PC-3 (cell line): Measurements from ENCODE around the gene MAN2A2. TPM values are rescaled to one million over a fixed set of nuclear protein-coding genes. Genes with fewer than 3 reads are reported as not detected.
A peak's percentile ranks its signal among the peaks of the same experiment; 100 is the strongest.

Experiments used
- ATAC-seq: fragments of 200-7000 bp; cut with Tn5 transposase; 2 replicates; pipeline ENCODE4 v1.9.1; 2020; ENCODE audit warnings: mild to moderate bottlenecking, moderate library complexity
- BruUV-seq: library from RNA; stranded (reverse); fragments of 400-500 nt; replicated peaks from 2 replicates; lab custom pipeline; 2021; lab: Mats Ljungman, UMichigan
- CTCF ChIA-PET: fragments of 300-600 bp; sonication (Branson Sonifier 250); formaldehyde crosslinking; loops from one replicate; lab custom pipeline; 2022; ENCODE audit warnings: antibody characterized with exemption; lab: Charles Lee
- POLR2A ChIA-PET: fragments of 300-600 bp; sonication (Branson Sonifier 250); formaldehyde crosslinking; loops from one replicate; lab custom pipeline; 2022; ENCODE audit warnings: antibody characterized with exemption; ENCODE audit not compliant: unreplicated experiment; lab: Charles Lee
- DNase-seq: peaks from one replicate; pipeline ENCODE4 v3.0.0-alpha.2; 2015
- H2AFZ ChIP-seq: fragments of 300-600 bp; sonication (generic); 2 replicates; pipeline ENCODE4 v1.6.0; 2016; ENCODE audit warnings: antibody characterized with exemption, low read length
- H3F3A ChIP-seq: fragments of 300-600 bp; sonication (generic); one replicate; pipeline ENCODE4 v1.6.0; 2017; ENCODE audit warnings: antibody characterized with exemption, low read length, control low read depth, mild to moderate bottlenecking; ENCODE audit not compliant: unreplicated experiment
- H3K27ac ChIP-seq: fragments of 300-600 bp; sonication (generic); 2 replicates; pipeline ENCODE4 v1.5.1; 2016; ENCODE audit warnings: mild to moderate bottlenecking, low read length
- H3K27me3 ChIP-seq: fragments of 300-600 bp; sonication (generic); 2 replicates; pipeline ENCODE4 v1.6.1; 2016; ENCODE audit warnings: low read length, mixed read lengths
- H3K36me3 ChIP-seq: fragments of 300-600 bp; sonication (generic); 2 replicates; pipeline ENCODE4 v1.6.1; 2016; ENCODE audit warnings: low read depth, mixed run types, low read length, mixed read lengths
- H3K4me1 ChIP-seq: fragments of 300-600 bp; sonication (generic); 2 replicates; pipeline ENCODE4 v1.5.1; 2016; ENCODE audit warnings: low read length; ENCODE audit not compliant: insufficient read depth
- H3K4me2 ChIP-seq: fragments of 300-600 bp; sonication (generic); 2 replicates; pipeline ENCODE4 v1.6.0; 2016; ENCODE audit warnings: low read length
- H3K4me3 ChIP-seq: fragments of 300-600 bp; sonication (generic); 2 replicates; pipeline ENCODE4 v1.5.1; 2016; ENCODE audit warnings: mild to moderate bottlenecking, low read length, mixed read lengths
- H3K79me2 ChIP-seq: fragments of 300-600 bp; sonication (generic); 2 replicates; pipeline ENCODE4 v1.6.1; 2017; ENCODE audit warnings: low read length, mixed read lengths
- H3K9ac ChIP-seq: fragments of 300-600 bp; sonication (generic); 2 replicates; pipeline ENCODE4 v1.6.0; 2016; ENCODE audit warnings: mild to moderate bottlenecking, low read length
- H3K9me2 ChIP-seq: fragments of 300-600 bp; sonication (generic); replicated peaks from 2 replicates; pipeline ENCODE4 v1.6.1; 2016; ENCODE audit warnings: mixed run types, low read length, mixed read lengths
- H3K9me3 ChIP-seq: fragments of 300-600 bp; sonication (generic); 2 replicates; pipeline ENCODE4 v1.6.1; 2016; ENCODE audit warnings: low read length, mixed read lengths
- H4K20me1 ChIP-seq: fragments of 300-600 bp; sonication (generic); 2 replicates; pipeline ENCODE4 v1.6.1; 2016; ENCODE audit warnings: low read length, mixed read lengths
- EZH2 ChIP-seq: fragments of 300-600 bp; sonication (generic); IDR thresholded peaks from one replicate; pipeline ENCODE4 v1.6.1; 2017; ENCODE audit warnings: antibody characterized with exemption, mild to moderate bottlenecking, low read length; ENCODE audit not compliant: unreplicated experiment
- EZH2phosphoT487 ChIP-seq: fragments of 300-600 bp; sonication (generic); IDR thresholded peaks from 2 replicates; pipeline ENCODE4 v1.6.1; 2018; ENCODE audit warnings: mild to moderate bottlenecking, antibody characterized with exemption, low read length, borderline replicate concordance
- intact Hi-C: fragments of 100-400 bp; cut with micrococcal nuclease; formaldehyde crosslinking; loops from 2 replicates; pipeline ENCODE4 v1.9.0; 2023
- total RNA-seq: library from RNA; depleted of rRNA; stranded (reverse); fragments of >200 nt; gene quantifications from 2 replicates; pipeline ENCODE4 v1.2.3, GENCODE V29; 2014
- TF ChIP-seq, protein P1 (sequence below): fragments of 300-600 bp; sonication (generic); conservative IDR thresholded peaks from 2 replicates; pipeline ENCODE4 v1.5.1; 2017; ENCODE audit warnings: antibody characterized with exemption, low read depth, mild to moderate bottlenecking, low read length

The MAN2A2 gene
- total RNA-seq, 1 experiment from 2014 or later, result 19.8 TPM

DNA sequence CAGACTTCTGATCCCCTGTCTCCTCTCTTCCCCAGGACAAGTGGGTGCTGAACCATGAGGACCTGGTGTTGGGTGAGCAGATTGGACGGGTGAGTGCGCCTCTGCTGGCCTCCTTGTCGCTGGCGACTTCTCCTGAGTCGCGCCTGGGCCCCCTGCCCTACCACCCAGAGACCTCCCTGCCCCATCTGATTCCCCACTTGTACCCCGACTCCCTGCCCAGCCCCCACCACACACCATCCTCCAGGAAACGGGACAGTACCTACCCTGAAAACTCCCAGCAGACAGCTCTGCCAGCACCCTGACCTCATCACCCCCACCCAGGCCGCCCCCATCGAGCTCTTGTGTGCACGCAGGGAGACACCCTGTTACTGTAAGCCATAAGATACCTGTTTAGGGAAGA, 11.1 kb upstream of the MAN2A2 start:
- intact Hi-C loops, result no loop called here
- H4K20me1 ChIP-seq, result no peaks in the 10 kb centered on the region
- no peaks in the 10 kb centered on the region for H3K9me3 ChIP-seq
- H2AFZ ChIP-seq, result no peak overlapping the region
- H3K9me2 ChIP-seq, result no peaks in the 10 kb centered on the region
- TF ChIP-seq EZH2 (no peak), EZH2phosphoT487 (no peak)
- TF ChIP-seq, protein P1, sequence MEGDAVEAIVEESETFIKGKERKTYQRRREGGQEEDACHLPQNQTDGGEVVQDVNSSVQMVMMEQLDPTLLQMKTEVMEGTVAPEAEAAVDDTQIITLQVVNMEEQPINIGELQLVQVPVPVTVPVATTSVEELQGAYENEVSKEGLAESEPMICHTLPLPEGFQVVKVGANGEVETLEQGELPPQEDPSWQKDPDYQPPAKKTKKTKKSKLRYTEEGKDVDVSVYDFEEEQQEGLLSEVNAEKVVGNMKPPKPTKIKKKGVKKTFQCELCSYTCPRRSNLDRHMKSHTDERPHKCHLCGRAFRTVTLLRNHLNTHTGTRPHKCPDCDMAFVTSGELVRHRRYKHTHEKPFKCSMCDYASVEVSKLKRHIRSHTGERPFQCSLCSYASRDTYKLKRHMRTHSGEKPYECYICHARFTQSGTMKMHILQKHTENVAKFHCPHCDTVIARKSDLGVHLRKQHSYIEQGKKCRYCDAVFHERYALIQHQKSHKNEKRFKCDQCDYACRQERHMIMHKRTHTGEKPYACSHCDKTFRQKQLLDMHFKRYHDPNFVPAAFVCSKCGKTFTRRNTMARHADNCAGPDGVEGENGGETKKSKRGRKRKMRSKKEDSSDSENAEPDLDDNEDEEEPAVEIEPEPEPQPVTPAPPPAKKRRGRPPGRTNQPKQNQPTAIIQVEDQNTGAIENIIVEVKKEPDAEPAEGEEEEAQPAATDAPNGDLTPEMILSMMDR, result no peak
- no peaks in the 10 kb centered on the region for H3F3A ChIP-seq
- no peaks in the 10 kb centered on the region for H3K79me2 ChIP-seq
- H3K36me3 ChIP-seq, result no peaks in the 10 kb centered on the region
- no peak overlapping the region for H3K4me3 ChIP-seq
- H3K27ac ChIP-seq, result no peak overlapping the region
- no peaks in the 10 kb centered on the region for H3K27me3 ChIP-seq
- DNase-seq (no peak), ATAC-seq (no peak)
- CTCF ChIA-PET, result no interaction called here
- no peaks in the 10 kb centered on the region for H3K4me1 ChIP-seq
- H3K4me2 ChIP-seq, result no peak overlapping the region
- BruUV-seq, result no TSS peak
- POLR2A ChIA-PET, result no interaction called here
- H3K9ac ChIP-seq, result no peak overlapping the region

DNA sequence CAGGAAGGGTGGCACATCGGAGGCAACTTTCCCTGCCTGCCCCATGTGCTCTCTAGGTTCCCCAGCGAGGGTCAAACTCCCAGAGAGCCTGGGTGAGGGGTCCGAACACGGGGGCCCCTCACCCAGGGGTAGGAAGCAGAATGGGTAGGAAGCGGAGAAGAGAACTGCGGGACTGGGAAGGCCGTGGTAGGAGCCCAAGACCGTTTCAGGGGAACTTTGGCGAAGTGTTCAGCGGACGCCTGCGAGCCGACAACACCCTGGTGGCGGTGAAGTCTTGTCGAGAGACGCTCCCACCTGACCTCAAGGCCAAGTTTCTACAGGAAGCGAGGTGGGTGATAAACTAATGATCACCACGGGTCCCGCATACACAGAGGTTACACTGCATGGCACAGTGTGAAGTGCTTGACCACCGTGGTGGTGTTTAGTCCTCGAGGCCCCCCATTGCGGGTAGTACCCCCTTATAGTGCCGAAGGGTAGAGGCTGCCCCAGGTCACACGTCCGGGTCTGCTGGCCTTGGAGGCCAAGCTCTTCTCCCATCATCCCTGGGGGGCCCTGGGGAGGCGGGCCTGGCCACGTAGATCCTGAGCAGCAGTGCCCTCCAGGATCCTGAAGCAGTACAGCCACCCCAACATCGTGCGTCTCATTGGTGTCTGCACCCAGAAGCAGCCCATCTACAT, 10.5 kb upstream of the MAN2A2 start:
- Histone ChIP-seq H4K20me1 (no peaks in the 10 kb centered on the region), H3K9ac (no peak overlapping the region), H3K4me2 (no peak overlapping the region), H3K9me3 (no peaks in the 10 kb centered on the region), H2AFZ (no peak overlapping the region), H3K36me3 (no peaks in the 10 kb centered on the region), H3K4me3 (no peak overlapping the region), H3K9me2 (no peaks in the 10 kb centered on the region), H3K4me1 (no peaks in the 10 kb centered on the region), H3K79me2 (no peaks in the 10 kb centered on the region), H3F3A (no peaks in the 10 kb centered on the region), H3K27me3 (no peaks in the 10 kb centered on the region), H3K27ac (no peak overlapping the region)
- DNase-seq, result no peak
- no TSS peak for BruUV-seq
- TF ChIP-seq, protein P1, result no peak
- no peak for TF ChIP-seq EZH2
- TF ChIP-seq EZH2phosphoT487, result no peak
- CTCF ChIA-PET, result no interaction called here
- ATAC-seq, result no peak
- intact Hi-C loops, result no loop called here
- POLR2A ChIA-PET, result no interaction called here

DNA sequence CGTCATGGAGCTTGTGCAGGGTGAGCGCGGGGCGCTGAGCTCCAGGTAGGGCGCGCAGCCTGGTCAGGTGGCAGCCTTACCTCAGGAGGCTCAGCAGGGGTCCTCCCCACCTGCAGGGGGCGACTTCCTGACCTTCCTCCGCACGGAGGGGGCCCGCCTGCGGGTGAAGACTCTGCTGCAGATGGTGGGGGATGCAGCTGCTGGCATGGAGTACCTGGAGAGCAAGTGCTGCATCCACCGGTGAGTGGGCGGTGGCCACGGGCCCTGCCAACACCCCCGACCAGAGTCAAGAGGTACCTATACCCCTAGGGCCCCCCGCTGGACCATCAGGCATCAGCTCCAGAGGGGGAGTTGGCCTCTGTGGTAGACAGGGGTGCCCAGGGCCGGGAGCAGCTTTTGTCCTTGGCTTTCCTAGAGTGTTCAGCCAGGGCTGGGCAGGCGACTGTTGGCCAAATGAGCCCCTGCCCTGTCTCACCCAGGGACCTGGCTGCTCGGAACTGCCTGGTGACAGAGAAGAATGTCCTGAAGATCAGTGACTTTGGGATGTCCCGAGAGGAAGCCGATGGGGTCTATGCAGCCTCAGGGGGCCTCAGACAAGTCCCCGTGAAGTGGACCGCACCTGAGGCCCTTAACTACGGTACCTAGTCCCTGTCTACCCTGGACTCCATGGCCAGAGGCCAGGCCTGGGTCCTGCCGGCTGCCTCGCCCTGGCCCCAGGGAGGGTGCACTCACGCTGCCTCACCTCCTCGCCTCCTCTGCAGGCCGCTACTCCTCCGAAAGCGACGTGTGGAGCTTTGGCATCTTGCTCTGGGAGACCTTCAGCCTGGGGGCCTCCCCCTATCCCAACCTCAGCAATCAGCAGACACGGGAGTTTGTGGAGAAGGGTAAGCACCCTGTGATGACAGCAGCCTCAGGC, 9.7 kb upstream of the MAN2A2 start:
- Histone ChIP-seq H3K4me2 (no peak overlapping the region), H3K27ac (no peak overlapping the region), H3K4me3 (no peak overlapping the region), H2AFZ (no peak overlapping the region), H3K27me3 (no peaks in the 10 kb centered on the region), H3K9me2 (no peaks in the 10 kb centered on the region), H4K20me1 (no peaks in the 10 kb centered on the region), H3K36me3 (no peaks in the 10 kb centered on the region), H3K9me3 (no peaks in the 10 kb centered on the region), H3K9ac (no peak overlapping the region), H3K79me2 (no peaks in the 10 kb centered on the region), H3K4me1 (no peaks in the 10 kb centered on the region), H3F3A (no peaks in the 10 kb centered on the region)
- no peak for DNase-seq
- intact Hi-C loops, result no loop called here
- no TSS peak for BruUV-seq
- ATAC-seq, result no peak
- no peak for TF ChIP-seq EZH2
- TF ChIP-seq, protein P1, result peak; percentile 51; the same call in 1 of the 2 replicates
- ChIA-PET CTCF (no interaction called here), POLR2A (no interaction called here)
